Inflammatory macrophage treated with lipopolysaccharide for 1 hour (primary cell): ENCODE data around the gene INHBE.
A peak's percentile ranks its signal among the peaks of the same experiment; 100 is the strongest.
"Not testable (repeated sequence)": the region's sequence is repeated elsewhere in the genome, so short reads cannot be mapped to it uniquely, and the experiment has no call there.

Source experiments
- DNase-seq, 2 donors: peaks; one replicate each; pipeline ENCODE4 v3.0.0-alpha.2; 2020 to 2022

INHBE gene

GRCh38 chr12:57476993-57477709, 22.0 kb downstream of the INHBE start:
- DNase-seq, result no peak

DNA sequence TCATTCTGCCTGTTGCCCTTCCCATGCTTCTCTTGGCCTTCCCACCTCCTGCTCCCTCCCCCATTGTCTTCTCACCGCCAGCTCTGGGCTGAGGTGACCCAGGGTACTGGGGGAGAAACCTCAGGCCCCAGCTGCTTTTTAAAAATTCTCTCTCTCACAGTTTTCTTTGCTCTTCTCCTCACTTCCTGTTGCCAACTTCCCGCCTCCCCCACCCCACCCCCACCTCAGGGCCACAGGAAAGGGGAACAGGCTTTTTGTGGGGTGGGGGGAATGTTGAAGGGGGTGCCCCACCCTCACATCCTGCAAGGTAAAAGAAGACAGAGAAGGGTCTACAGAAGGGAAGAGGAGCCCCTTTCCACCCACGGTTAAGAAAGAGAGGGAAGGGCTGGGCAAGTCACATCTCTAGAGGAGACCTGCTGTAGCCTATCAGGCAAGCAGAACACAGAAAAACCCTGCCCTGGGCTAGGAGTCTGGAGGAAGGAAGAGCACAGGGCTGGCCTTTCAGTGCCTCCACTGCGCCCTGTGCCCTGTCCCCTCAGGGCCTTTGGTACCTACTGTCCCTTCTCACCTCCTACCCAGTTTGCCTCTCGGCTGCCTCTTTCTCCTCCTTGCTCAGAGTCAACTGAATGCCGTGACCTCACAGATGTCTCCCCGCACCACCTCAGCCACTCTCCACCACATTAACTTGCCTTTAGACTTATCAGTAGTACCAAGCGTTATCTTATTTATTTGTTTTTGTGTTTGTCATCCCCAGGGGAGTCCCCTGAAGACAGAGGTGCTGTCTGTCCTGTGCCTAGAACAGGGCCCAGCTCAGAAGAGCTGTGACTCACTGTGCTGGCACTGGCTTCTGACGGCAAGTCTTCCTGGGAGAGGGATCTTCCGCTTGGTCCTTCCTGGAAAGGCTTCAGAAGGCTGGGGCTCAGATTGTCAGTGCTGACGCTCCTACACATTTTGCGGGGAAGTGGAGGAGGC, 22.9 kb downstream of the INHBE start:
- DNase-seq, result peak; percentile 60 to 63

DNA sequence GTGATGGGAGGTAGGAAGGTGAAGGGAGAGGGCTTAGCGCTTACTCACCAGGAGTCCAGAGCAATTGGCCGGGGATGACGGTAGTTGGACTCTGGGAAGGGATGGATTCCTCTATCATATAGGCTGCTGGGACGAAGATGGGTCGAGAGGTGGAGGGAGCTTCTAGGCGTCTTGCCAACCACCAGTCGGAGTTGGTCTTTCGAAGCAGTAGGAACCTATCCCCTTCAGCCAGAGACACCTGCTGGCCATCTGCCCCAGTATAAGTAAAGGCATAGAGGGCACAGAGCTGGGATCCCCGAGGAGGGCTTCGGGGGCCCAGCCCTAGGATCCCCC, 23.9 kb downstream of the INHBE start:
- DNase-seq, result no peak

DNA sequence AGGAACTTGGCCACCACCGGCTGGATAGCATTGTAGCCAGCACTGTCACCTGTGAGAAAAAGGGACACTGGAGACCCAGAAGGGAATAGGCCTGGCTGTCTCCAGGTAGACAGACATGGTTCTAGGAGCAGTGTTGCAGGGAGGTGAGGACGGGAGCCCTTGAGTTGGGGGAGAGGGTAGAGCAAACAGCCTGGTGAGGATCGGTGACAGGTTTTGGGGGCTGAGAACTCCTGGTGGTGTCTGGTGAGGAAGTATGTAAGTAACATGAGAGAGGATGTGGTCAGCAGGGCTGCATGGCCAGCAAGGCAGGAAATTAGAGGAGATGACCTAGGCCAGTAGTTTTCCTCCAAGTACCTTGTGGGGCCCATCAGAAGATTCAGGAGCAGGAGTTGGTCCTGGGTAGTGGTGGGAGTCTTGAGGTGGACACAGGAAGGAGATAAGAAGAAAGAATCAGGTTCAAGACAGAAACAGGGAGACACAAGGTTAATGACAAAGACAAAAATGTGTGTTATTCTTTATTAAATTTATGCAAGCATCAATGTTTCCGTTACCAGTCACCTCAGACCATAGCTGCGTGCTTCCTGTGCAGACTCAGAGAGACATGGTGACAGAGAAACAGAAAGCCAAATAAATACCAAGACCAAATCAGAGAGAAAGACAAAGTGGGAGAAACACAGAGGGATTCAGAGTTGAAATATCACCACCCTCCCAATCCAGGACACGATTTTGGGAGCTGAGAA, 24.4 kb downstream of the INHBE start, which contains the start of gene ARHGAP9:
ARHGAP9 (minus strand) TSS at position 491 of the 740 bp plus-strand sequence; CDS start at position 31, 460 bp downstream.
- no peak for DNase-seq

DNA sequence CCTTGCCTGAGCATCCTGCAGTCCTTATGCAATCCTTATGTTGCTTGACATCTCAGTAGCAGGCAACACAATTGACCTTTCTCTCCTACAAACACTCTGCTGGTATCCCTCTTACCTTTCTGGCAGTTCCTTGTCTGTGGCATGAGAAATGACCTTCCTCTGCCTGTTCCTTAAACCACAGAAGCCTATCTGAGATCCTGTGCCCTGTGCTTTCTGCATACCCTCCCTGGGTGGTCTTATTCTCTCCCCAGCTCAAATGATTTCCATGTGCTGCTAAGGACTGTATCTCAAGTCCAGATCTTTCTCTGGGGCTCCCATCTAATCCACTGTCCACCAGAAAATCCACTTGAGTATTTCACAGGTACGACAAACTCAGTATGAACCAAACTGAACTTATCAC, 26.6 kb downstream of the INHBE start:
- no peak for DNase-seq

DNA sequence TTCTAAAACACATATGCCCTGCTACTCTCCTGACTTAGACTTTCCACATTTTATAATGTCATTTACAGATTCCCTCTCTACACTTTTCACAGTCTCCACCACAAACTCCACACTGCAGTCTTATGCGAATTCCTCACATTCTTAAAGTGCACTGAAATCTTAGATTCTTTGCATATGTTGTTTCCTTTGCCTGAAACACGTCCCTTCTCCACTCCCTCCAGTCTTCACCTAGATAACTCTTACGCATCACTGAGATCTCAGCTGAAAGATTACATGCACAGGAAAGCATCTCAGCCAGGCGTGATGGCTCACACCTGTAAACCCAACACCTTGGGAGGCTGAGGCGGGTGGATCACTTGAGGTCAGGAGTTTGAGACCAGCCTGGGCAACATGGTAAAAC, 28.4 kb downstream of the INHBE start:
- DNase-seq, result no peak

- no peak for DNase-seq
Observed at GRCh38 chr12:57485695-57486094, 30.6 kb downstream of the INHBE start.

DNA sequence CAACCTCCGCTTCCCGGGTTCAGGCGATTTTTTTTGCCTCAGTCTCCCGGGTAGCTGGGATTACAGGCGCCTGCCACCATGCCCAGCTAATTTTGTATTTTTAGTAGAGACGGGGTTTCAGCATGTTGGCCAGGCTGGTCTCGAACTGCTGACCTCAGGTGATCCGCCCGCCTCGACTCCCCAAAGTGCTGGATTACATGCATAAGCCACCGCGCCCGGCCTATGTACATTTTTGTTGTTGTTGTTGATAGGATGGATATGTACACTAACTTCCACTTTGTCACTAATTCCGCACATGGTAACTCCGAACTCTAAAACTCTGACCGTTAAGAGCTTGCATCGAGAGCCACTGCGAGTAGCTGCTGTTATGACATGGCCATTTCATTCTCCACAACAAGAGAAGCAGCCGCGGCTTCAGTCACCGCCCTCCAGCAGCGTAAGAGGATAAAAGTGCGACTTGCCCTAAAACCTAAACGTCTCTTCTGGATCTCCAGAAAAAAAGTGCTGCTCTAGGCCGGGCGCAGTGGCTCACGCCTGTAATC, 32.0 kb downstream of the INHBE start:
- no peak for DNase-seq

- peak; percentile 93 to 95 for DNase-seq
Observed at GRCh38 chr12:57487597-57488401, 32.7 kb downstream of the INHBE start, which contains the start of gene MARS1. MARS1 (plus strand) TSS chr12:57488068; CDS start chr12:57488091, 23 bp downstream.

DNA sequence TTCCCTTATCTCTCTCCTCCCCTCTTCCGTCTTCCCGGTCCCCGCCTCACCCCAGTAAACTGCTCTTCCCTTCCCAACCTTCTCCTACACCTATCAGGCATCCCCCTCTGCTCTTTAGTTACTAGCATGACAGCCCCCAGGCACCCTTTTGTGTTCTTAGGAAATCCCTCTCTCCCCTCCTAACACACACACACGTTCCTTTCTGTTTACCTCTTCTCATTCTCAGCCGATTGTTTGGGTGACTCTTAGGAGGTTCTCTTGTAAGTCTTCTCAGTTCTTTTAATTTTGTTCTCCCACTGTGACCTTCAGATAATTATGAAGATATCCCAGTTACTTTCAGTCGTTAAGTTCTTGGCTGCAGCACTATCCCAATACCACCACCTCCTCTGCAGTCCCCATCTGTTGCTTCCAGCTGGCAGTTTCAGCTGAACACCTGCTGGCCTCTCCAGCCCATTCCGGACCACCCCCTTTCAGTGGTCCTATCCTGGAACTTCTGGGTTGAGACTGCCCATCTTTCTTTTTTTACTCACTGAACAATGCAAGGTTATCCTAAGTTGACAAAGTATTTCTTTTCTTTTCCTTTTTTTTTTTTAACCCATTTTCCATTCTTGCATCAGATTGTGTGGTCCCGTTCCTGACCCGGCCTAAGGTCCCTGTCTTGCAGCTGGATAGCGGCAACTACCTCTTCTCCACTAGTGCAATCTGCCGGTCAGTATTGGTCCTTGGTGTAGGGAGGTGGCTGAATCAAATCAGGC, 33.5 kb downstream of the INHBE start:
- DNase-seq, result no peak

DNA sequence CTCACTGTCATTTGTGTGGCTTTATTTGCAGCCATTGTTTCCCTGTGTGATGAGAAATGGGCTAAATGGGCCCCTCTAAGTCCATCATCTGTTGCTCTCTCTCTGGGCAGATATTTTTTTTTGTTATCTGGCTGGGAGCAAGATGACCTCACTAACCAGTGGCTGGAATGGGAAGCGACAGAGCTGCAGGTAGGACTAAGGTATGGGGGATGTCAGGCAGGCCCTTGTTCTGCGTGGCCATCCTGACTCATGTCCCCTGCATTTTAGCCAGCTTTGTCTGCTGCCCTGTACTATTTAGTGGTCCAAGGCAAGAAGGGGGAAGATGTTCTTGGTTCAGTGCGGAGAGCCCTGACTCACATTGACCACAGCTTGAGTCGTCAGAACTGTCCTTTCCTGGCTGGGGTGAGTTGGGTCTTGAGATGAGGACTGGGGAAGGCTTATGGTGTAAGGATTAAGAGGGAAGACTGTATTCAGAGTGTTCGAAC, 34.1 kb downstream of the INHBE start:
- DNase-seq, result no peak

GRCh38 chr12:57490126-57490525, 35.0 kb downstream of the INHBE start:
- no peak for DNase-seq

DNA sequence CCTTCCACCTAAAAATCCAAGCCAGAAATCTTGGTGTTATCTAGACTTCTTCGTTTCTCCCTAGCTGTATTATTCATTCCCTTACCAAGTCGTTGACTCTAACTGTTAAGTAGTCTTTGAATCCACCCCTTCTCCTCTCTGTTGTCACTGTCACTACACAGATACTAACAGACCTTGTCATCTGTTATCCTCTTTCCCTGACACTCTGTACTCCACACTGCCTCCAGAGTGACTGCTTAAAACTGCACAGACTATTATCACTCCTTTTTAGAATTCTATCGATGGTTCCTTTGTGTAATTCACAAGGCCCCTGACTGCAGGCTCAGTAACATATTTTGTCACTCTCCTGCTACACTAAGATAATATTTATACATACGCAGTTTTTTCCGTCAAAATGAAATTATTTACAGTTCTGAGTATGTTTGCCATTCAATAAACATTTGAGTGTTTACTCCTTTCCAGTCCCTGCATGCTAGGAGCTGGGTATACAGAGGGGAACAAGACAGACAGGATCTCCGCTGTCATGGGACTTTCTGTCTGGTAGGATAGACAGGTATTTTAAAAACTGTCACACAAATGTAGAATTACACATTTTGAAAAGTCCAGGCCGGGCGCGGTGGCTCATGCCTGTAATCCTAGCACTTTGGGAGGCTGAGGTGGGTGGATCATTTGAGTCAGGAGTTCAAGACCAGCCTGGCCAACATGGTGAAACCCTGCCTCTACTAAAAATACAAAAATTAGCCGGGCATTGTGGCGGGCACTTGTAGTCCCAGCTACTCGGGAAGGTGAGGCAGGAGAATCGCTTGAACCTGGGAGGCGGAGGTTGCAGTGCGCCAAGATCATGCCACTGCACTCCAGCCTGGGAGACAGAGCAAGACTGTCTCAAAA, 36.5 kb downstream of the INHBE start:
- DNase-seq, result no peak

DNA sequence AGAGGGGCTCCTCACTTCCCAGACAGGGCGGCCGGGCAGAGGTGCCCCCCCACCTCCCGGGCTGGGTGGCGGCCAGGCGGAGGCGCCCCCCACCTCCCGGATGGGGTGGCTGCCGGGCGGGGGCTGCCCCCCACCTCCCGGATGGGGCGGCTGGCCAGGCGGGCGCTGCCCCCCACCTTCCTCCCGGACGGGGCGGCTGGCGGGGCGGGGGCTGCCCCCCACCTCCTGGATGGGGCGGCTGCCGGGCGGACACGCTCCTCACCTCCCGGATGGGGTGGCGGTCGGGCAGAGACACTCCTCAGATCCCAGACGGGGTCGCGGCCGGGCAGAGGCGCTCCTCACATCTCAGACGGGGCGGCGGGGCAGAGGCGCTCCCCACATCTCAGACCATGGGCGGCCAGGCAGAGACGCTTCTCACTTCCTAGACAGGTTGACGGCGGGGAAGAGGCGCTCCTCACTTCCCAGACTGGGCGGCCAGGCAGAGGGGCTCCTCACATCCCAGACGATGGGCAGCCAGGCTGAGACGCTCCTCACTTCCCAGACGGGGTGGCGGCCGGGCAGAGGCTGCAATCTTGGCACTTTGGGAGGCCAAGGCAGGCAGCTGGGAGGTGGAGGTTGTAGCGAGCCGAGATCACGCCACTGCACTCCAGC, 40.1 kb downstream of the INHBE start:
- not testable (repeated sequence) for DNase-seq

- no peak for DNase-seq
Observed at GRCh38 chr12:57496822-57497221, 41.7 kb downstream of the INHBE start.

DNA sequence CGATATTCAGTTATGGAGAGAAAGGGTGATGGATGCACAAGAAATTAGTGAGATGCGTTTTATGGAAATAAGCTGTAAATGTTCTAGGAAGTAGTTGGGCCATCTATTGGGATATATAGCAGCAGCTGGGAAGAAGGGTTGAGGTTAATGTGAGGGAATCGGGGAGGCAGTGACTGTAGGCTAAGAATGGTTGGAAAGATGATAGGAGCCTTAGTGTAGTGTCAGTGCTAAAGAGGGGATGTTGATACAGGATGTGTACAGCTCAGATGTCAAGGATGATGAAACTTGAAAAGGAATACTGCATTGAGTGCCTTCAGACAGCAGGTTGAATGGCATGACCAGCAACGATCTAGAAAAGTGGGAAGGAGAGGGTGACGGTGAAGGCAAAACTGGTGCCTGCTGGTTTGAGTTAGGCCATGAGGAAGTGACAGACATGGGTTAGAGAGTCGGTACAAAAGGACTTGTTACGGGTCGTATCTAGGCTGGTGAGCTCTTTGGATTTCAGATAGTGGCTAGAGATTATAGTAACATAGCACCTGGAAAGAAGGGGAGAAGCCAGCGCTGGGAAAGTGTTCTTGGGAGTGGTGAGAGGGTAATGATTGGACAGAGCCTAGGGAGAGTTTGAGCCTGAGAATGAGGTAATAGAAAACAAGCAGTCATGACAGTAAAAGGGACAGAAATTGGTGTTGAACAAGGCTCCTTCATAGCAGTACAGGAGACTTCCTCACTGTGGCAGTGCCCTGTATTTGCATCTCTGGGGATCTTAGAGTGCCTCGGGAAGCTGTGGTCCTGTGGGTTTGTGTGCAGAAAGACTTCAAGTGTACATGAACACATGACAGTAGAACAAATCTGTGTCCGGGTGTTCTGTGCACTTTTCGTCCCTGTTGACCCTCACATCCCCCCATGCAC, 42.4 kb downstream of the INHBE start:
- no peak for DNase-seq

DNA sequence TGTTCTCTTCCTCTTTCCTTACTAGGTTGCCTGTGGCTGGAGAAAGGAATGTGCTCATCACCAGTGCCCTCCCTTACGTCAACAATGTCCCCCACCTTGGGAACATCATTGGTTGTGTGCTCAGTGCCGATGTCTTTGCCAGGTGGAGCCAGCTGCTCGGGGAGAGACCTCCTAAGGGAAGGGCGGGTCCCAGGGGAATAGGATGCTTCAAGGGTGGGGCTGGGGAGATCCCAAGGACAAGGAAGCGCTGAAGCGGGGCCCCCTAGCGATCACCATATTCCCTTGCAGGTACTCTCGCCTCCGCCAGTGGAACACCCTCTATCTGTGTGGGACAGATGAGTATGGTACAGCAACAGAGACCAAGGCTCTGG, 43.0 kb downstream of the INHBE start:
- no peak for DNase-seq

DNA sequence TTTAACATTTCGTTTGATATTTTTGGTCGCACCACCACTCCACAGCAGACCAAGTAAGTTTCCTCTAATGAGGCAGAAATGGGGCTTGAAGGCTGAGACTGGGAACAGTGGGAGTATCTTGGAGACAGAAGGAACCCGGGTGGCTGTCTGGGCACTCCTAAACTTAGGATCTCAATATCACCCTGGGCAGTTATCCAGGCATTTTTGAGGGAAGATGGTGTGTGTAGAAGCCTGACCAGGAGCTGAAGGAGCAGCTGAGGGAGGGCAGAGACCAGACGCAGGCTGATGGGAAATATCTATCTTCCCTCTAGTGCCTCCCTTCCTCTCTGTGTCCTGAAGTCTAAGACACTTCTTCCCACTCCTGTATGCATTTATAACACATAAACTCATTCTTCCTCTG, 43.5 kb downstream of the INHBE start:
- DNase-seq, result no peak
